Esophagus muscularis mucosa (tissue), 4 donors: ENCODE measurements around the gene INSIG1.

Experiments
- EP300 ChIP-seq: sonication (generic); formaldehyde crosslinking; IDR thresholded peaks from one replicate; pipeline ENCODE4 v1.6.1; 2017; ENCODE audit warnings: antibody characterized with exemption
- POLR2A ChIP-seq: fragments of 450-650 bp; IDR thresholded peaks from one replicate; pipeline ENCODE4 v1.6.1; 2017; ENCODE audit warnings: antibody characterized with exemption, moderate library complexity, mild to moderate bottlenecking, low read depth
- POLR2AphosphoS5 ChIP-seq, 2 donors: sonication (generic); formaldehyde crosslinking; IDR thresholded peaks; one replicate each; pipeline ENCODE4 v1.6.1; 2017; ENCODE audit warnings: antibody characterized with exemption in 2 of 2
- TF ChIP-seq, protein P1 (sequence below), 3 experiments: fragments of 200-600 bp in 2 of 3; fragments of 450-650 bp in 1 of 3; sonication (generic) in 2 of 3; IDR thresholded peaks; one replicate each; pipeline ENCODE4 v1.5.1; 2017 to 2019; ENCODE audit warnings: antibody characterized with exemption in 3 of 3, mild to moderate bottlenecking in 2 of 3, moderate library complexity in 1 of 3

- TF ChIP-seq POLR2A (no peak), POLR2AphosphoS5 (IDR thresholded peaks at IDR 0.05) (no peak), EP300 (no peak)
- TF ChIP-seq, protein P1, sequence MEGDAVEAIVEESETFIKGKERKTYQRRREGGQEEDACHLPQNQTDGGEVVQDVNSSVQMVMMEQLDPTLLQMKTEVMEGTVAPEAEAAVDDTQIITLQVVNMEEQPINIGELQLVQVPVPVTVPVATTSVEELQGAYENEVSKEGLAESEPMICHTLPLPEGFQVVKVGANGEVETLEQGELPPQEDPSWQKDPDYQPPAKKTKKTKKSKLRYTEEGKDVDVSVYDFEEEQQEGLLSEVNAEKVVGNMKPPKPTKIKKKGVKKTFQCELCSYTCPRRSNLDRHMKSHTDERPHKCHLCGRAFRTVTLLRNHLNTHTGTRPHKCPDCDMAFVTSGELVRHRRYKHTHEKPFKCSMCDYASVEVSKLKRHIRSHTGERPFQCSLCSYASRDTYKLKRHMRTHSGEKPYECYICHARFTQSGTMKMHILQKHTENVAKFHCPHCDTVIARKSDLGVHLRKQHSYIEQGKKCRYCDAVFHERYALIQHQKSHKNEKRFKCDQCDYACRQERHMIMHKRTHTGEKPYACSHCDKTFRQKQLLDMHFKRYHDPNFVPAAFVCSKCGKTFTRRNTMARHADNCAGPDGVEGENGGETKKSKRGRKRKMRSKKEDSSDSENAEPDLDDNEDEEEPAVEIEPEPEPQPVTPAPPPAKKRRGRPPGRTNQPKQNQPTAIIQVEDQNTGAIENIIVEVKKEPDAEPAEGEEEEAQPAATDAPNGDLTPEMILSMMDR (IDR thresholded peaks at IDR 0.05) = no peak
These were observed 44.6 kb downstream of the INSIG1 start for GRCh38 chr7:155342313-155342712.
